ENCODE measurements around the gene BMP6.
A peak's percentile ranks its signal among the peaks of the same experiment; 100 is the strongest.

The BMP6 gene

DNA sequence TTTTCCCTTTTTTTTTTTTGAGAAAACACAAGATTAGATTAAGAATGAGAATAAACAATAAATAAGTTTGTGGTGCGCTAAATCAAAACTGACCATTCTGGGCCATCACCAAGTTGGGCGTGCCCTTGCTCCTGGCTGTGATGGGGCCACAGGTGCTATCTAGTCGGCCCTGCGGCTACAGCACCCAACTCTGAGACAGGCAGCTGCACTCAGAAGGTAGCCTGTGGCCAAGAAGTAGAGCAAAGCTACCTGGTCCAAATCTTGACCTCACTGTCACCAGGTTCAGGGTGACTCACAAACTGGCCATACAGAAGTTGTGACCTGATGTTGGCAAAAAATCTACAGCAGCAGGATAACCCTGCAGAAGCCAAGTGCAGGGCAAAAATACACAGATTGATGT, 181.3 kb downstream of the BMP6 start:
- no peak overlapping the region for H3K27ac ChIP-seq (ENCODE audit: low read length)
- no peak for ATAC-seq (ENCODE audit: insufficient read depth, low read depth)
- H3K9me3 ChIP-seq (ENCODE audit: insufficient read depth, low read length, severe bottlenecking), result no peaks in the 10 kb centered on the region
- no peak for TF ChIP-seq EZH2 (IDR thresholded peaks at IDR 0.05; ENCODE audit: borderline replicate concordance, low read depth, low read length, severe bottlenecking)
- no peak for TF ChIP-seq CTCF (IDR thresholded peaks at IDR 0.05; ENCODE audit: borderline replicate concordance, extremely low read depth, low read length, poor library complexity, severe bottlenecking)
- no peak overlapping the region for H3K4me2 ChIP-seq (ENCODE audit: insufficient read depth, low read length)
- peaks cover 31% of the 10 kb centered on the region; the same call in 1 of the 2 replicates for H4K20me1 ChIP-seq (ENCODE audit: insufficient read depth, low read length)
- H3K4me1 ChIP-seq (ENCODE audit: insufficient read depth, low read length), result peaks cover 32% of the 10 kb centered on the region
- no peak for DNase-seq
- no peak overlapping the region for H3K4me3 ChIP-seq (ENCODE audit: low read depth in 1 of 2, low read length in 2 of 2)
- no peak overlapping the region for H2AFZ ChIP-seq (ENCODE audit: low read depth, low read length)
- peaks cover 65% of the 10 kb centered on the region for H3K79me2 ChIP-seq (ENCODE audit: insufficient read depth, low read length)
- H3K36me3 ChIP-seq (ENCODE audit: insufficient read depth, low read length), result peaks cover 42% of the 10 kb centered on the region
- no peaks in the 10 kb centered on the region for H3K27me3 ChIP-seq (ENCODE audit: insufficient read depth, low read length, poor library complexity)
- H3K9ac ChIP-seq (ENCODE audit: low read depth, low read length), result no peak overlapping the region

GRCh38 chr6:7909323-7910276, 183.7 kb downstream of the BMP6 start:
- peaks cover 57% of the 10 kb centered on the region for H3K79me2 ChIP-seq (ENCODE audit: insufficient read depth, low read length)
- peak overlapping the region; percentile 76 for H3K27ac ChIP-seq (ENCODE audit: low read length)
- H4K20me1 ChIP-seq (ENCODE audit: insufficient read depth, low read length), result peaks cover 28% of the 10 kb centered on the region; the same call in 1 of the 2 replicates
- no peaks in the 10 kb centered on the region for H3K9me3 ChIP-seq (ENCODE audit: insufficient read depth, low read length, severe bottlenecking)
- peak overlapping the region; percentile 92 for H3K4me2 ChIP-seq (ENCODE audit: insufficient read depth, low read length)
- peaks cover 32% of the 10 kb centered on the region for H3K4me1 ChIP-seq (ENCODE audit: insufficient read depth, low read length)
- peak; percentile 54 for DNase-seq
- H3K27me3 ChIP-seq (ENCODE audit: insufficient read depth, low read length, poor library complexity), result no peaks in the 10 kb centered on the region
- peak overlapping the region; percentile 89 to 91 for H3K4me3 ChIP-seq (ENCODE audit: low read depth in 1 of 2, low read length in 2 of 2)
- H3K36me3 ChIP-seq (ENCODE audit: insufficient read depth, low read length), result peaks cover 18% of the 10 kb centered on the region
- TF ChIP-seq CTCF (IDR thresholded peaks at IDR 0.05; ENCODE audit: borderline replicate concordance, extremely low read depth, low read length, poor library complexity, severe bottlenecking) (no peak), EZH2 (IDR thresholded peaks at IDR 0.05; ENCODE audit: borderline replicate concordance, low read depth, low read length, severe bottlenecking) (no peak)
- peak overlapping the region; percentile 79 for H2AFZ ChIP-seq (ENCODE audit: low read depth, low read length)
- H3K9ac ChIP-seq (ENCODE audit: low read depth, low read length), result peak overlapping the region; percentile 88
- ATAC-seq (ENCODE audit: insufficient read depth, low read depth), result peak; percentile 59

DNA sequence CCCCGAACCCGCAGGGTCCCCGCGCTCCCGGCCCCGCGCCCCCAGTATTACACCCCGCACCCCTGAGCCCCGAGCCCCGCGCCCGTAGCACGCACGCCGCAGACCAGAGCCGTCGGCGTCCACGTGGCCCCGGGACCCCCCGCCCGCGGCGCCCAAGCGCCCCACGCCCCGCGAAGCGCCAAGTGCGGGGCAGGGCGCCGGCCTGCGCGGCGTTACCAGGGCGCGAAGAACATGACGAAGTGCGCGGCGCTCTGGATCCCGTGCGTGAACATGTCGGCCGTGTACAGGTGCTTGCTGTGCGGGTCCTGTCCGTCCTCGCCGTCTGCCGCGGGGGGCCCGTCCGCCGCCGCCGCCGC, 184.4 kb downstream of the BMP6 start:
- Histone ChIP-seq H3K79me2 (ENCODE audit: insufficient read depth, low read length) (peaks cover 50% of the 10 kb centered on the region), H3K4me1 (ENCODE audit: insufficient read depth, low read length) (peaks cover 32% of the 10 kb centered on the region), H2AFZ (ENCODE audit: low read depth, low read length) (peak overlapping the region; percentile 79), H3K9ac (ENCODE audit: low read depth, low read length) (peak overlapping the region; percentile 88), H3K36me3 (ENCODE audit: insufficient read depth, low read length) (peaks cover 11% of the 10 kb centered on the region), H4K20me1 (ENCODE audit: insufficient read depth, low read length) (peaks cover 21% of the 10 kb centered on the region; the same call in 1 of the 2 replicates), H3K4me3 (ENCODE audit: low read depth in 1 of 2, low read length in 2 of 2) (peak overlapping the region; percentile 89 to 91; a peak in 3 of 4 replicates), H3K27ac (ENCODE audit: low read length) (peak overlapping the region; percentile 51; the same call in 1 of the 2 replicates), H3K27me3 (ENCODE audit: insufficient read depth, low read length, poor library complexity) (no peaks in the 10 kb centered on the region), H3K4me2 (ENCODE audit: insufficient read depth, low read length) (peak overlapping the region; percentile 92), H3K9me3 (ENCODE audit: insufficient read depth, low read length, severe bottlenecking) (no peaks in the 10 kb centered on the region)
- ATAC-seq (ENCODE audit: insufficient read depth, low read depth) (peak; percentile 20; the same call in 2 of the 3 replicates), DNase-seq (no peak)
- TF ChIP-seq EZH2 (IDR thresholded peaks at IDR 0.05; ENCODE audit: borderline replicate concordance, low read depth, low read length, severe bottlenecking) (no peak), CTCF (IDR thresholded peaks at IDR 0.05; ENCODE audit: borderline replicate concordance, extremely low read depth, low read length, poor library complexity, severe bottlenecking) (no peak)
